Tibial nerve (tissue), 4 donors: ENCODE results near the gene CDC42EP2. TPM values are rescaled to one million over a fixed set of nuclear protein-coding genes. Genes with fewer than 3 reads are reported as not detected.
A peak's percentile ranks its signal among the peaks of the same experiment; 100 is the strongest.

Experiments
- DNase-seq, 2 donors: peaks; one replicate each; pipeline ENCODE4 v3.0.0-alpha.2; 2019; ENCODE audit warnings: low spot score in 2 of 2
- H3K27ac ChIP-seq, 4 donors: fragments of 200-600 bp; sonication (generic) in 3 of 4; one replicate each; pipeline ENCODE4 v1.5.1; 2017 to 2019; ENCODE audit warnings: mild to moderate bottlenecking in 1 of 4
- H3K27me3 ChIP-seq, 2 donors: fragments of 200-600 bp; sonication (generic) in 1 of 2; one replicate each; pipeline versions ENCODE4 v1.5.1 to v1.6.0; 2017 to 2019
- H3K36me3 ChIP-seq, 3 donors: fragments of 200-600 bp; sonication (generic); one replicate each; pipeline ENCODE4 v1.5.1; 2018 to 2019
- H3K4me1 ChIP-seq, 4 donors: fragments of 200-600 bp; sonication (generic) in 3 of 4; one replicate each; pipeline ENCODE4 v1.5.1; 2017 to 2019
- H3K4me3 ChIP-seq, 4 donors: fragments of 200-600 bp; sonication (generic) in 3 of 4; one replicate each; pipeline ENCODE4 v1.5.1; 2017 to 2019; ENCODE audit warnings: mild to moderate bottlenecking in 1 of 4, moderate library complexity in 1 of 4
- H3K9me3 ChIP-seq, 4 donors: fragments of 200-600 bp; sonication (generic) in 3 of 4; one replicate each; pipeline ENCODE4 v1.5.1; 2017 to 2019
- EP300 ChIP-seq, 2 donors: sonication (generic); formaldehyde crosslinking; IDR thresholded peaks; one replicate each; pipeline ENCODE4 v1.6.1; 2017; ENCODE audit warnings: antibody characterized with exemption in 2 of 2, mild to moderate bottlenecking in 1 of 2
- POLR2A ChIP-seq, 2 donors: fragments of 450-650 bp; IDR thresholded peaks; one replicate each; pipeline ENCODE4 v1.6.1; 2017; ENCODE audit warnings: antibody characterized with exemption in 2 of 2, mild to moderate bottlenecking in 2 of 2, moderate library complexity in 2 of 2
- WGBS, 2 donors: methylation state at CpG; one replicate each; pipeline ENCODE4 v1.1.5; 2018; 5-methylcytosine and 5-hydroxymethylcytosine counted together
- total RNA-seq, 4 donors: library from RNA; depleted of rRNA; stranded (reverse); fragments of >200 nt; gene quantifications; one replicate each; pipeline ENCODE4 v1.1.0, GENCODE V29; 2016
- TF ChIP-seq, protein P1 (sequence below), 5 experiments: fragments of 200-600 bp in 3 of 5; fragments of 450-650 bp in 2 of 5; sonication (generic) in 3 of 5; IDR thresholded peaks; one replicate each; pipeline ENCODE4 v1.5.1; 2016 to 2019; ENCODE audit warnings: antibody characterized with exemption in 5 of 5, mild to moderate bottlenecking in 3 of 5, moderate library complexity in 2 of 5

The CDC42EP2 gene
- total RNA-seq, 4 donors from 2014 or later = 10.4 to 39.6 (median 24.9) TPM

DNA sequence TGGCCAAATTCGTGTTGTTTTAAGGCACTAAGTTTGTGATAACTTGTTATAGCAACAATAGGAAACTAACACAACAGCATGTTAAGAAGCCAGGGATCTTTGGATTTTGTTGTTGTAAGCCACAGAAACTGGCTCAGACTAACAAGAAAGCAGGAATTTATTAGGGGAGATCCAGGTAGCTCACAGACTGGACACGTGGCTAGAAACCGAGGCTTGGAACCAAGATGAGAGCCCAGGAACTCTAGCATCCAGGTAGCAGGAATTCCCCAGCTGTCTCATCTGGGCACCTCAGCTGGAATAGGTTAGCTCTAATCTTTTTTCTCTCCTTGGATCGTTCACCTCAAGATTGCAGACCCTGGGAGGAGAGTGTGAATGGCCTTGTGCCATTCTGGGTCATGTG lies 28.0 kb upstream of the CDC42EP2 start:
- WGBS, 2 donors = 83 to 89% methylated on average over 4 of the region's 4 CpGs

DNA sequence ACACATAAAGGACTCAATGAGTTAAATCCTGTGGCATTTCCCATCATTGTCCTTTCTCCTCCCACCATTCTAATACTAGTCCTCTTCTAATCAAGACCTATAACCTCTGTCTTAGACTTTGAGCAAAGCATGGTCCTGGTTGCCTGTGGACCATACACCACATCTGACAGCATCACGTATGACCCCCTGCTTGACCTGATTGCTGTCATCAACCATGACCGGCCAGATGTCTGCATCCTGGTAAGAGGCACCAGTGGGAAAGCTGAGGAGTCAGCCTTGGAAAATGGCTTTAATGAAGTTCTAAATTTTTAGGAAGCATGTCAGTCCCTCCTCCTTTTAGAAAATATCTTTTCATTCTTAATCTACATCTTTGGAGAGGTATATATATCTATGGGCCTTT lies 27.1 kb upstream of the CDC42EP2 start:
- Histone ChIP-seq H3K27ac (no peak overlapping the region), H3K36me3 (peaks cover 0 to 55% (median 0%) of the 10 kb centered on the region in 3 donors), H3K4me3 (no peak overlapping the region), H3K27me3 (no peaks in the 10 kb centered on the region), H3K9me3 (no peaks in the 10 kb centered on the region), H3K4me1 (peaks cover 5 to 41% (median 27%) of the 10 kb centered on the region in 4 donors)
- no peak for DNase-seq
- WGBS, 2 donors = 87 to 91% methylated on average over 2 of the region's 2 CpGs
- TF ChIP-seq POLR2A (IDR thresholded peaks at IDR 0.05) (no peak), EP300 (IDR thresholded peaks at IDR 0.05) (no peak)
- TF ChIP-seq, protein P1, sequence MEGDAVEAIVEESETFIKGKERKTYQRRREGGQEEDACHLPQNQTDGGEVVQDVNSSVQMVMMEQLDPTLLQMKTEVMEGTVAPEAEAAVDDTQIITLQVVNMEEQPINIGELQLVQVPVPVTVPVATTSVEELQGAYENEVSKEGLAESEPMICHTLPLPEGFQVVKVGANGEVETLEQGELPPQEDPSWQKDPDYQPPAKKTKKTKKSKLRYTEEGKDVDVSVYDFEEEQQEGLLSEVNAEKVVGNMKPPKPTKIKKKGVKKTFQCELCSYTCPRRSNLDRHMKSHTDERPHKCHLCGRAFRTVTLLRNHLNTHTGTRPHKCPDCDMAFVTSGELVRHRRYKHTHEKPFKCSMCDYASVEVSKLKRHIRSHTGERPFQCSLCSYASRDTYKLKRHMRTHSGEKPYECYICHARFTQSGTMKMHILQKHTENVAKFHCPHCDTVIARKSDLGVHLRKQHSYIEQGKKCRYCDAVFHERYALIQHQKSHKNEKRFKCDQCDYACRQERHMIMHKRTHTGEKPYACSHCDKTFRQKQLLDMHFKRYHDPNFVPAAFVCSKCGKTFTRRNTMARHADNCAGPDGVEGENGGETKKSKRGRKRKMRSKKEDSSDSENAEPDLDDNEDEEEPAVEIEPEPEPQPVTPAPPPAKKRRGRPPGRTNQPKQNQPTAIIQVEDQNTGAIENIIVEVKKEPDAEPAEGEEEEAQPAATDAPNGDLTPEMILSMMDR (IDR thresholded peaks at IDR 0.05) = no peak

More for the DNA sequence above, 28.0 kb upstream of the CDC42EP2 start:
- Histone ChIP-seq H3K4me3 (no peak overlapping the region), H3K27me3 (no peaks in the 10 kb centered on the region), H3K36me3 (peaks cover 0 to 64% (median 4%) of the 10 kb centered on the region in 3 donors), H3K27ac (no peak overlapping the region), H3K9me3 (no peaks in the 10 kb centered on the region), H3K4me1 (peaks cover 5 to 31% (median 18%) of the 10 kb centered on the region in 4 donors)
- TF ChIP-seq, protein P1 (IDR thresholded peaks at IDR 0.05) = no peak
- no peak for TF ChIP-seq POLR2A (IDR thresholded peaks at IDR 0.05)
- no peak for TF ChIP-seq EP300 (IDR thresholded peaks at IDR 0.05)
- no peak for DNase-seq

DNA sequence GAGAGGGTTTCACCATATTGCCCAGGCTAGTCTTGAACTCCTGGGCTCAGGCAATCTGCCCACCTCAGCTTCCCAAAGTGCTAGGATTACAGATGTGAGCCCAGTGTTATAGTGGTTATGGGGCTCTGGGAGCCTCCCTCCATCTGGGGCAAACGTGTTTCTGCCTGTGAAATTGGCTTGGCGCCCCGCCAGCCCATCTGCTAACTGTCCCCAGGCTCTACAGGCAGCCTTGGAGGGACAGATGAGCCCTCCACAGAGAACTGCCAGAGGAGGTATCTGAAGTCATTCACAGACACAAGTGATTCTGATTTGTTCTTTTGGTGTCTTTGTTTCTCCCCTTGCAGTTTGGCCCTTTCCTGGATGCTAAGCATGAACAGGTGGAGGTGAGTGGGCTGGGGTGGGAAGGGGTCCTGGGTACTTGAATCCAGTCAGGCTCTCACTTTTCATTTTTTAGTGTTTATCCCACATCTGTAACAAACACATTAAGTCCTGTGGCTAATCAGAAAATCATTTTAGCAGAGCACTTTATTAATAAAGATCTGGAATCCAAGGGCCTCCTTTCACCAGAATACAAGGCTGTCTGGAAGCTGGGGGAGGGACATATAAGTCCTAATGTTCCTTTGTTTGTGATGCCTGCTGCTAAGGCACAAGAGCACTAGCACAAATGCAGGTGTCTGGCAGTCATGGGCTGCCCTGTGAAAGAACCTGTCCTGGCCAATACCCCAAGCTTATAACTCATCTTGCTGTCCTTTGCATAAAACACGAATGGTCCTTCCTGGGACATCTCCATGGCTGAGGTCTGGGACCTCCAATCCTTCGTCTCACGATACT lies 25.7 kb upstream of the CDC42EP2 start:
- H3K36me3 ChIP-seq = peaks cover 0 to 43% (median 0%) of the 10 kb centered on the region in 3 donors
- H3K4me1 ChIP-seq = peaks cover 5 to 51% (median 31%) of the 10 kb centered on the region in 4 donors
- WGBS, 2 donors = 55 to 73% methylated on average over 6 of the region's 6 CpGs
- H3K4me3 ChIP-seq = no peak overlapping the region
- H3K27ac ChIP-seq = peak overlapping the region in 2 of 4 donors; percentile 91 to 96
- no peak for TF ChIP-seq POLR2A (IDR thresholded peaks at IDR 0.05)
- TF ChIP-seq EP300 (IDR thresholded peaks at IDR 0.05) = no peak
- TF ChIP-seq, protein P1 (IDR thresholded peaks at IDR 0.05) = no peak
- no peaks in the 10 kb centered on the region for H3K27me3 ChIP-seq
- peak in 1 of 2 donors; percentile 58 for DNase-seq
- H3K9me3 ChIP-seq = no peaks in the 10 kb centered on the region

DNA sequence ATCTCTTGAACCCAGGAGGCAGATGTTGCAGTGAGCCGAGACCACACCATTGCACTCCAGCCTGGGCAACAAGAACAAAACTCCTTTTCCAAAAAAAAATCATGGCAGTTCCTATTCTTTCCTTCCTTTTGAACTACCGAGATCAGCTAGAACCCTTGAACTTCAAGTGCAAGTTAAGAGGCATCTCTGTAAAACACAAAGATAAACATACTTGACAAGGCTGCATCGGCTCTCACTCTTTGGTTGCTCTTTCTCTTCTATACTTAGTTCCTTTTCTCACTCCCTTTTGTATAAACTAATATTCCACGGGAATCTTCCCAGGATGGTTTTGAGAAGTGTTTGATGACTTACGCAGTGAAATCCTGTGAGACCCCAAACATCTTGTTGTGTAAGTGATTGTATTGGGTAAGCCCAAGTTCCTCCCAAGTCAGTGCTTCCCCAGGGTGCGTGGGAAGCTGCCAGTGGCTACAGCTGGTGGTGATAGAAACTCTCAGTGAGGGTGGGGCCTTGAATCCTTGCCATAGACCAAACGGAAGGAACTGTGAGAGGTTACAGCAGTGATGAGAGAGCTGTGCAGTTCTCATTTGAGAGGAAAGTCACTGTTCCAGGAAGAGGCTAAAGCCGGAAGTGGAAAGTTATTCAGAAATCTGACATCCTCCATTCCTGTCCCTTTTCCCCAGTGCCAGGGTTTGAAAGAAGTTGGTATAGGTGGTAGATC lies 24.1 kb upstream of the CDC42EP2 start:
- TF ChIP-seq EP300 (IDR thresholded peaks at IDR 0.05) (peak; percentile 64 to 97), POLR2A (IDR thresholded peaks at IDR 0.05) (no peak)
- TF ChIP-seq, protein P1 (IDR thresholded peaks at IDR 0.05) = peak in 1 of 5 experiments; percentile 26
- Histone ChIP-seq H3K36me3 (peaks cover 0 to 46% (median 2%) of the 10 kb centered on the region in 3 donors), H3K4me1 (peaks cover 5 to 51% (median 34%) of the 10 kb centered on the region in 4 donors), H3K27me3 (no peaks in the 10 kb centered on the region), H3K9me3 (no peaks in the 10 kb centered on the region), H3K27ac (peak overlapping the region; percentile 79 to 96 (median 87)), H3K4me3 (no peak overlapping the region)
- WGBS, 2 donors = 18 to 21% methylated on average over 8 of the region's 8 CpGs
- DNase-seq = peak; percentile 92 to 97
